ENCODE measurements around the gene C9. TPM values are rescaled to one million over a fixed set of nuclear protein-coding genes. Genes with fewer than 3 reads are reported as not detected.

C9 gene
- total RNA-seq, 1 experiment from 2014 or later, result not detected

DNA sequence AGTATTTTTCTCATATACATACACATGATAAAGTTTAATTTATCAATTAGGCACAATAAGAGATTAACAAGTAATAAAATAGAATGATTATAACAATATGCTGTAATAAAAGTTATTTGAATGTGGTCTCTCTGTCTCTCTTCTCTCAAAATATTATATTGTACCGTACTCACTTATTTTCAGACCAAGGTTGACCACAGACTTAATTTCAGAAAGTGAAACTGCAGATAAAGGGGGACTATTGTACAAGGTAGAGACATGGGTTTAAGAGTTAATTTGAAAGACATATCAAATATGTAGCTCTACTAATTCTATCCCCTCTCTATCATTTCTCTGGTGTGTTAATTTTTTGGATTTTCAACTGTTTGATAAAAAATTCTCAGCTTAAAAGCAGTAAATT, 20.0 kb upstream of the C9 start:
- Histone ChIP-seq H3K4me3 (no peak overlapping the region), H3K9me3 (no peaks in the 10 kb centered on the region), H3K36me3 (peaks cover 98% of the 10 kb centered on the region), H3K27me3 (no peaks in the 10 kb centered on the region)
- DNase-seq, result no peak

- H3K4me3 ChIP-seq, result no peak overlapping the region
- no peak for DNase-seq
- H3K36me3 ChIP-seq, result peaks cover 96% of the 10 kb centered on the region
These were observed 17.1 kb upstream of the C9 start for GRCh38 chr5:39381376-39381775.

DNA sequence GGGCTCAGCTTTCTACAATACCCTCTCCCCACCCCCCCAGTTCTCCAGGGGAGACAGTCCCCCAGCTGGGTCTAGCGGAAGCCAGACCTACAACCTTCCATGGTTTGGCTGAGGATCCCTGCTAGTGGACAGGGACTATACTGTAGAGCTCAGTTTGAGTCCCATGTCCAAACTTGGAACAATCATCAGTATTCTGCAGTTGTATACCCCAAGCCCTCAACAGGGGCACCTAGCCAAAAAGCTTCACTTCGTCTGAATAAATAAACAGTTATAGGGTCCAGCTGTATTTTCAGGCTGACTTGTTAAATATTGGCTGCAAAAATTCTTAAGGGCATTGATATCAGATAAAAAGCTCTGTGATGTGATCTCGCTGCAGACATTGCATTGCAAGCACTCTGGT, 15.4 kb upstream of the C9 start:
- DNase-seq, result no peak
- peaks cover 98% of the 10 kb centered on the region for H3K36me3 ChIP-seq
- no peaks in the 10 kb centered on the region for H3K27me3 ChIP-seq
- H3K4me3 ChIP-seq, result no peak overlapping the region
- no peaks in the 10 kb centered on the region for H3K9me3 ChIP-seq

More at GRCh38 chr5:39381376-39381775, 17.1 kb upstream of the C9 start:
- Histone ChIP-seq H3K9me3 (no peaks in the 10 kb centered on the region), H3K27me3 (no peaks in the 10 kb centered on the region)

- Histone ChIP-seq H3K36me3 (peaks cover 98% of the 10 kb centered on the region), H3K9me3 (no peaks in the 10 kb centered on the region), H3K4me3 (no peak overlapping the region), H3K27me3 (no peaks in the 10 kb centered on the region)
- no peak for DNase-seq
These were observed 13.3 kb upstream of the C9 start for GRCh38 chr5:39377613-39378012.

DNA sequence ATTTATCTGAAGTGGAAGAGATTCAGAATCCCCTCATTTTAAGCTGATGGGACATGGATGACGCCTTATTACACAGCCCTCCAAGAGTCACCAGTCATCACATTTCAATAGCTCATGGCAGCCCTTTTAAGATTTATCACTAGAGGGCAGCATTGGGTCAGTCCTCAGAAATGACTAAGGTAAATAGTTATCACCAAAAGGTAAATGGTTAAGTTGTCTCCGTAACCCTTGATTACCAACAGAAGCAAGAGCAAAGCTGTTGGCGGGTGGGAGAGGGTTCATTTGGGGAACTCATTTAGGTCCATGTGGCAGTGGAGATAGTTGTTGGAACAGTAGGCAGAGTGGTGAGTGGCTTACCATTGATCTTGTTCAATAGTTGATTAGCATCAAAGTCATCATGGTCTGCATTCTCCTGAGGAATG, 12.0 kb upstream of the C9 start:
- Histone ChIP-seq H3K36me3 (peaks cover 98% of the 10 kb centered on the region), H3K27me3 (no peaks in the 10 kb centered on the region), H3K9me3 (no peaks in the 10 kb centered on the region), H3K4me3 (no peak overlapping the region)
- no peak for DNase-seq

DNA sequence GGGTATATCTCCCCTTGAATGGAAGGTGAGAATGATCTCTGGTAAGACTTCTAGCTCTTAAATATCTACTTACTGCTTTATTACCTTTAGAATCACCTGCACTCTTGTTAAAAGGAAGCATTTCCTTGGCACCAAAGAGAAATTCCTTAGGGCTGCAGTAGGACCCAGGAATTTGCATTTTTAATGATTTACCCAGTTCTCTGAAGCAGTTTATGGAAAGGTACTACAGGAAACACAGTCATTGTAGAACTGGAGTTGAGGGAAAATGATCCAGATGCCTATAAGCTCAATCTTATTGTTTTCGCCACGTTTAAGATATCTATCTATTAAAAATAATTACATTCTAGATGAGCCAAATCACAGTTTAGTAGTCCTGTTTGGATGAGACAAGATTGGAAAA, 9.5 kb upstream of the C9 start:
- no peak for DNase-seq
- no peaks in the 10 kb centered on the region for H3K27me3 ChIP-seq
- H3K36me3 ChIP-seq, result peaks cover 90% of the 10 kb centered on the region
- H3K9me3 ChIP-seq, result no peaks in the 10 kb centered on the region
- no peak overlapping the region for H3K4me3 ChIP-seq

DNA sequence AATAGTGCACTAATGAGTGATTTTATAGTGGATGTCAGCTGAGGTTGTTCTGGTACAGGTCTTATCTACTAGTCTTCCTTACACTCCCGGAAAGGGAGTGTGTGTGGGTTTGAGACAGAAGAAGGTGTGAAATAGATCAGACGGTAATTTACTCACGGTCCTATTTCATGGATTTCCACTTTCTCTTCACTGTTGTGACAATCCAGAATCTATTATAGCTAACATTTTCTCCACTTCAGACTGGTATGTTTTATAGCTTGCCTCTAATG, 7.0 kb upstream of the C9 start:
- Histone ChIP-seq H3K4me3 (no peak overlapping the region), H3K9me3 (no peaks in the 10 kb centered on the region), H3K27me3 (no peaks in the 10 kb centered on the region), H3K36me3 (peaks cover 65% of the 10 kb centered on the region)
- no peak for DNase-seq

GRCh38 chr5:39370555-39371366, 6.5 kb upstream of the C9 start:
- no peak for DNase-seq
- H3K27me3 ChIP-seq, result no peaks in the 10 kb centered on the region
- no peaks in the 10 kb centered on the region for H3K9me3 ChIP-seq
- H3K36me3 ChIP-seq, result peaks cover 59% of the 10 kb centered on the region
- H3K4me3 ChIP-seq, result no peak overlapping the region

DNA sequence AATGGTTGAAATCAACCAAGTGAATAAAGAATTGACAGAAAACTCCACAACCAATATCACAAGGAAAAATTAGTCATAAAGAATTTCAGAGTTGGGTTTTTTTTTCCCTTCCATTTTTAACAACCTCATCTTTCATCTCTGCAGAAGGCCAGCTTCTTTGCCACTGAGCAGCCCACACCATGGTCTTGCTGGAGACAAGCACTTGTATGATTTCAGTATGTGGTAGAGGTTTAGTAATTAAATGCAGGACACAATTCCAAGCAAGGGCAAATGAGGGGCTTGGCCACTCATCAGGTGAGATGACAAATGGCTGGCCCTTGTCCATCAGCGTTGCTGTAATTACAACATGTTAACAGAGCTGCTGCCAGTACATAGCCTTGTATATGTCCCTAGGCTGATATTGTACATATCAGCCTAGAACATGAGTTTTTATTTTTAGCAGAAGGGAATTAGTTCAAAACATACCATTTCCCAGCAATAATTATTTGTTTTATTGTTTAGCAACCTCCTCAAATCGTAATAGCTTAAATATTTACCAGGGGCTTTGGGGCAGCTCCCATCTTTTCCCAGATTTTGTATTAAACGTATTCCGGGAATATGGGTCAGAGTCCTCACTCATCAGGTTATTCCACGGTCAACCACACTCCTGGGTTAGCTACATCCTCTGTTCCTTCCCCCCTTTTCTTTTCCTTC, 5.0 kb upstream of the C9 start:
- no peaks in the 10 kb centered on the region for H3K9me3 ChIP-seq
- no peak overlapping the region for H3K4me3 ChIP-seq
- peaks cover 44% of the 10 kb centered on the region for H3K36me3 ChIP-seq
- DNase-seq, result no peak
- no peaks in the 10 kb centered on the region for H3K27me3 ChIP-seq

DNA sequence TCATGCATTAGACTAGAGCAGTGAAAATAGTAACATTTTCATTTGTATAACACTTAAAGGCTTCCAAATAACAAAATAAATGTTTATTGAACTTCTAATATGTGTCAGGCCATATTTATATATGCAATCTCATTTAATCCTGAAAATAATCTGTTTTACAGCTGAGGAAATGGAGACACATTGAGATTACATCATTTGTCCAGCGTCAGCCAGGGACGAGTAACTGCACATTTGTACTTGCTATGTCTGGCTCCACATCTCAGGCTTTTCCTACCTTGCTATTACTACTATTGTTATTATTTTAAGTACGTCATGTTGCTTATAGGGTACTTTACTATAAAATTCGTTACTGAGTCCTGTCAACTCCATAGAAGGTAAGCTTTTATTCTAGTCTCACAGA, 3.8 kb upstream of the C9 start:
- Histone ChIP-seq H3K4me3 (no peak overlapping the region), H3K27me3 (no peaks in the 10 kb centered on the region), H3K9me3 (no peaks in the 10 kb centered on the region), H3K36me3 (peaks cover 33% of the 10 kb centered on the region)
- DNase-seq, result no peak

DNA sequence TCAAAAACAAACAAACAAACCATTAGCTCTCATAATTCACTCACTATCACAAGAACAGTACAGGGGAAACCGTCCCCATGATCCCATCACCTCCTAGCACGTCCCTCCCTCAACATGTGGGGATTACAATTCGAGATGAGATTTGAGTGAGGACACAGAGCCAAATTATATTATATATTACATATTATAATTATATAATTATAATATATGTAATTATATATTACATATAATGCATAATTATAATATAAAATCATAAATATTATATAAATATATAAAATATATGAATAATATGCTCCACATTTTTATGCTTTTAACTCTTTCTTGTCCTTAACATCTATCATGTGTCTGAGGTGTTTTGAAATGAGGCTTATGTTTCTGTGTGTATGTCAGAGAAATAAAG, 3.4 kb upstream of the C9 start:
- Histone ChIP-seq H3K27me3 (no peaks in the 10 kb centered on the region), H3K4me3 (no peak overlapping the region), H3K9me3 (no peaks in the 10 kb centered on the region), H3K36me3 (peaks cover 29% of the 10 kb centered on the region)
- no peak for DNase-seq

DNA sequence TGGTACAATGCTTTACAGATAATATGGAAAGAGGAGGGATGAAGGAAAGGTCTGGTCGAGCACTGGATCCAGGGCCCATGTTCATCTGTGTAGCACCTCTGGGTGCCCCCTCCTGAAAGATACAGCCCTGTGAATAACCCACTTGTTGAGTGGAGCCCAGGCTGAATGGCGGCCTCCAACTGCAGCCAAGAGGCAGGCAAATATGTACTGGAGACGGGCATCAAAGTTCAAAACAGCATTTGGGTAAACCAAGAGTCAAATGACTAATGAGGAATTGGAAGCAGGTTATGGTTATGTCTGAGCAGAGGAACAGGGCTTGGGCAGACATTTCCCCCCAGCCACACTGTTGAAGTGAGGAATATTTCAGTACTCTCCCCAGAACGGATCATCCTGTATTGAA, 1.1 kb downstream of the C9 start:
- Histone ChIP-seq H3K36me3 (no peaks in the 10 kb centered on the region), H3K4me3 (no peak overlapping the region), H3K9me3 (no peaks in the 10 kb centered on the region), H3K27me3 (no peaks in the 10 kb centered on the region)
- no peak for DNase-seq

- Histone ChIP-seq H3K4me3 (no peak overlapping the region), H3K9me3 (no peaks in the 10 kb centered on the region), H3K27me3 (no peaks in the 10 kb centered on the region), H3K36me3 (no peaks in the 10 kb centered on the region)
- no peak for DNase-seq
These were observed 1.6 kb downstream of the C9 start for GRCh38 chr5:39362646-39363045.

GRCh38 chr5:39361306-39361705, 3.0 kb downstream of the C9 start:
- Histone ChIP-seq H3K4me3 (no peak overlapping the region), H3K36me3 (no peaks in the 10 kb centered on the region), H3K27me3 (no peaks in the 10 kb centered on the region), H3K9me3 (no peaks in the 10 kb centered on the region)
- DNase-seq, result no peak

DNA sequence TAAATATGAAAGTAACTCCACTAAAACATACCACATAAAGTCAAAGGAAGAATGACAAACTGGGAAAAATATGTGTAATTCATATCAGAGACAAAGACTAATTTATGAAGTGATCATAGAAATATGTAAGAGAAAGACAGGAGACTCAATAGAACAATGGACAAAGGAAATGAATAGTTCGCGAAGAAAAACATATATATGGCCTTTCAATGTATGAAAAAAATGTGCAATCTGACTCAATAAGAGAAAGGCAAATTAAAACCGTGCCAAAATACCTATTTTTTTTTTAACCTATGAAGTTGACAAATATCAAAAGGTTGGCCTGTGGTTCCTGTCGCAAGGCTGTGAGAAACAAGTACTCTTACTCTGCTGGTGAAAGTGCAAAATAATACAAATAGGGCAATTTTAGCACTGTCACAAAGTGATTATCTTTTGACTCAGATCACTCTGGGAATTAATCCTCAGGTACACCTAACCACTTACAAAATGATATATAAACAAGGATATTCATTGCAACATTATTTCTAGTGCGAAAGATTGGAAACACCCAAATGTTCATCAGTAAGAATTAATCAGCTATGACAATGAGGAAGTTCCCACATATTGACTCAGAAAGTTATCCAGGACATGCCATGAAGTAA, 3.7 kb downstream of the C9 start:
- H3K36me3 ChIP-seq, result no peaks in the 10 kb centered on the region
- DNase-seq, result no peak
- no peaks in the 10 kb centered on the region for H3K27me3 ChIP-seq
- no peak overlapping the region for H3K4me3 ChIP-seq
- no peaks in the 10 kb centered on the region for H3K9me3 ChIP-seq

- no peak for DNase-seq
- Histone ChIP-seq H3K27me3 (no peaks in the 10 kb centered on the region), H3K36me3 (no peaks in the 10 kb centered on the region), H3K9me3 (peaks cover 2% of the 10 kb centered on the region; the same call in 1 of the 2 replicates), H3K4me3 (no peak overlapping the region)
These were observed 8.0 kb downstream of the C9 start for GRCh38 chr5:39356263-39356662.

DNA sequence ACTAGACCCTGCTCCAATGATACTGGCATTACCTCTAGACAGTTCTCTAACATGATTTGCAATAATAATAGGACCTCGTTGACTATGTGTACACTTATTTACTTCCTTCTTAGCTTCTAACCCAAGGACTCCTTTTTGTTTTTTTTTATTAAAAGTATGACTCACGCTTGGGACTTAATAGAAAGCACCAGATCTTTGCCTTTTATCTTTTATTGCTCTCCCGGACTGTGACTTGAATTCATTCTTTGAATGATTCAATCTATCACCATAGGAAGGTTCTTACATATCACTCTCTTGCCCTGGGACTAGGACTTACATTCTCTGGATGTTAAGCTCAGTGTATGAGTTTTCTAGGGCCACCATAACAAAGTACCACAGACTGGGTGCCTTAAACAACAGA, 9.0 kb downstream of the C9 start:
- Histone ChIP-seq H3K9me3 (peaks cover 2% of the 10 kb centered on the region; the same call in 1 of the 2 replicates), H3K36me3 (no peaks in the 10 kb centered on the region), H3K4me3 (no peak overlapping the region), H3K27me3 (no peaks in the 10 kb centered on the region)
- DNase-seq, result no peak
